ENCODE measurements around the gene MLLT10. TPM values are rescaled to one million over a fixed set of nuclear protein-coding genes. Genes with fewer than 3 reads are reported as not detected.
A peak's percentile ranks its signal among the peaks of the same experiment; 100 is the strongest.

Gene MLLT10
- polyA plus RNA-seq (2013, experiment 1 of 2): 29.2 TPM
- polyA plus RNA-seq (2013, experiment 2 of 2): 30.7 TPM

DNA sequence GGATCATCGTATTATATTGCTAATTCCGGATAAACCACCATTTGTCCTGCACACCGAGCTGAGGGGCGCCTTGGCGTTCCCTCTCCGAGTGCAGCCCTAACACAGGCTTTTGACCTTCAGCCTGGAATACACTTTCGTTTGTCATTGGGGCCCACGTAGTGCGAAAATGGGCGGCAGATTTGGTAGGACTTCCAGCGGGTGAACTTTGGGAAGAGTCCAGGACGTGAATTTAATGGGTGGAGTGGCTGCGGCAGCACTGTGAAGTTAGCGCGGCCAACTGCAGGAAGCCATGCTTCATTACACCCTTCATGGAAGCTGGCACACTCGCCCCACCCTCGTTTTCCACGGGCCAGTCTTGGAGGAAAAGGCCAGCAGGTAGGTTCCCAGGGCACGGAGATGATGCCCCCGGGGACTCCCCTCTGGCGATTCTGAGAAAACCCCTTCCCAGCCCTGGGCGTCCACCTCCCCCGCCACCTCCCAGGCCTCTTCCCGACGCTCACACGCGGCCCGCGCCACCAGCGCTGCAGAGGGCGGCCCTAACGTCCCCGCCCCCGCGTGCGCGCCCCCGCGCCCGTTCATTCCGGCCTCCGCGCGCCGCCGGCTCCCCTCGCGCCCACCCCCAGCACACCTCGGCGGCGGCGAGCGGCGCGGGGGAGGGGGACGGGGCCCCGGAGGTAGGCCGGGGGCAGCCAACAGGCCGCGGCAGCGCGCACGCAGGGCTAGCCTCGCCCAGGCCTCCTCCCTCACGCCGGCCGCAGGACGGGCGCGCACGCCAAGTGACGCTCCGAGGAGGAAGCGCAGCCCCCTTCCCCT, at the start of gene MLLT10:
TSS of gene MLLT10 (plus strand) at position 766 of the 813 bp plus-strand sequence. CDS start 413 bp downstream, outside the sequence.
- DNase-seq: peak; percentile 95
- Histone ChIP-seq H2BK15ac (ENCODE audit: low read depth, poor library complexity, severe bottlenecking) (peak within 1 kb of the TSS; percentile 89), H2AK5ac (ENCODE audit: low read length, severe bottlenecking) (no peak within 1 kb of the TSS), H3K4ac (ENCODE audit: low read depth in 1 of 2, low read length in 2 of 2) (peak within 1 kb of the TSS; percentile 77 to 99), H3K27me3 (ENCODE audit: control insufficient read depth in 1 of 2, insufficient read depth in 1 of 2, low read length in 2 of 2) (no peaks in the 10 kb centered on the region), H2BK12ac (ENCODE audit: low read length in 2 of 2) (peak within 1 kb of the TSS; percentile 90 to 94), H3K4me3 (ENCODE audit: insufficient read depth in 1 of 2, low read depth in 1 of 2, low read length in 2 of 2) (peak within 1 kb of the TSS; percentile 81 to 85), H3K79me1 (replicated peaks; ENCODE audit: low read length, poor library complexity, severe bottlenecking) (peaks cover under 1% of the 10 kb centered on the region), H3K4me2 (ENCODE audit: low read length, poor library complexity, severe bottlenecking) (peak within 1 kb of the TSS; percentile 94), H3K36me3 (ENCODE audit: control insufficient read depth in 1 of 2, insufficient read depth in 2 of 2, low read depth in 1 of 2, low read length in 2 of 2) (peaks cover 9 to 20% of the 10 kb centered on the region in 2 experiments), H4K8ac (ENCODE audit: low read length) (peak within 1 kb of the TSS; percentile 81), H3K14ac (ENCODE audit: low read length in 2 of 2) (peak within 1 kb of the TSS; percentile 86 to 91), H4K91ac (ENCODE audit: low read length) (peak within 1 kb of the TSS; percentile 93), H2BK120ac (ENCODE audit: low read depth, low read length) (peak within 1 kb of the TSS; percentile 99), H3K23ac (ENCODE audit: low read length in 2 of 2) (peak within 1 kb of the TSS in 1 of 2 experiments; percentile 93), H3K9me3 (ENCODE audit: control insufficient read depth, low read length) (no peaks in the 10 kb centered on the region), H3K27ac (ENCODE audit: low read length, poor library complexity, severe bottlenecking) (peak within 1 kb of the TSS; percentile 95), H2BK5ac (ENCODE audit: low read depth, low read length, poor library complexity, severe bottlenecking) (peak within 1 kb of the TSS; percentile 84), H2AFZ (ENCODE audit: low read depth, low read length) (peak within 1 kb of the TSS; percentile 42), H3K18ac (ENCODE audit: low read depth in 1 of 2, low read length in 2 of 2) (peak within 1 kb of the TSS; percentile 88 to 98), H3K4me1 (ENCODE audit: control insufficient read depth, insufficient read depth, low read depth, low read length) (peaks cover 9% of the 10 kb centered on the region), H3K9ac (ENCODE audit: low read length) (peak within 1 kb of the TSS; percentile 92)
- under 1% methylated on average over 56 of the region's 74 CpGs for WGBS

DNA sequence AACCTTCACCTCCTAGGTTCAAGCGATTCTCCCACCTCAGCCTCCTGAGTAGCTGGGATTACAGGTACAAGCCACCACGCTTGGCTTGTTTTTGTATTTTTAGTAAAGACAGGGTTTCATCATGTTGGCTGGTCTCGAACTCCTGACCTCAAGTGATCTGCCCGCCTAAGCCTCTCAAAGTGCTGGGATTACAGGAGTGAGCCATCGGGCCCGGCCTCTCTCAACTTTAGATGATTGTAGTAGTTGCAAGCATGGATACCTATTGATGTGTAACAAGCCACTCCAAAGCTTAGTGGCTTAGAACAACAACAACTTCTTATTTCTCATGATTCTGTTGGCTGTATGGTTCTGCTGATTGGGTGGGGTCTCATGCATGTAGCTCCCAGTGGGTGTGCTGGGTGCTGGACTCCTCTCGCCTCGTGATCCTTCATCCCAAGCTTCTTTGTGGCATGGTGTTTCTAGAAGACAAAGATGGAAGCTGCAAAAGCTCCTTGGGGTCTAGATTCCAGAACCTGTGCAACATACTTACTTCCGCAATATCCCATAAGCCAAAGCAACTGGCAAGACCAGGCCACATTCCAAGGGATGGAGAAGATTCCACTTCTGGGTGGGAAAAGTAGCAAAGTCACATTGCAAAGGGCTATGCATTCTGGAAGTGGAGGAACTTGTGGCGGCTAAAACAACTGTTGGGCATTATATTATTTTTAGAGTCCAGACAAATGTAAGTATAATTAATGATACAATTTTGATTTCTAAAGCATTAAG, 46.4 kb upstream of the MLLT10 start:
- Histone ChIP-seq H2BK120ac (ENCODE audit: low read depth, low read length) (no peak overlapping the region), H4K8ac (ENCODE audit: low read length) (no peak overlapping the region), H3K9ac (ENCODE audit: low read length) (no peak overlapping the region), H3K14ac (ENCODE audit: low read length in 2 of 2) (no peak overlapping the region), H2BK15ac (ENCODE audit: low read depth, poor library complexity, severe bottlenecking) (no peak overlapping the region), H3K9me3 (ENCODE audit: control insufficient read depth, low read length) (peaks cover 3% of the 10 kb centered on the region), H3K4me2 (ENCODE audit: low read length, poor library complexity, severe bottlenecking) (no peak overlapping the region), H3K23ac (ENCODE audit: low read length in 2 of 2) (no peak overlapping the region), H3K4me3 (ENCODE audit: insufficient read depth in 1 of 2, low read depth in 1 of 2, low read length in 2 of 2) (no peak overlapping the region), H3K27ac (ENCODE audit: low read length, poor library complexity, severe bottlenecking) (no peak overlapping the region), H3K79me1 (replicated peaks; ENCODE audit: low read length, poor library complexity, severe bottlenecking) (no peaks in the 10 kb centered on the region), H2AFZ (ENCODE audit: low read depth, low read length) (no peak overlapping the region), H2AK5ac (ENCODE audit: low read length, severe bottlenecking) (no peak overlapping the region), H4K91ac (ENCODE audit: low read length) (no peak overlapping the region), H3K27me3 (ENCODE audit: control insufficient read depth in 1 of 2, insufficient read depth in 1 of 2, low read length in 2 of 2) (no peaks in the 10 kb centered on the region), H3K18ac (ENCODE audit: low read depth in 1 of 2, low read length in 2 of 2) (no peak overlapping the region), H3K4ac (ENCODE audit: low read depth in 1 of 2, low read length in 2 of 2) (no peak overlapping the region), H3K4me1 (ENCODE audit: control insufficient read depth, insufficient read depth, low read depth, low read length) (peaks cover 2% of the 10 kb centered on the region), H2BK5ac (ENCODE audit: low read depth, low read length, poor library complexity, severe bottlenecking) (no peak overlapping the region), H3K36me3 (ENCODE audit: control insufficient read depth in 1 of 2, insufficient read depth in 2 of 2, low read depth in 1 of 2, low read length in 2 of 2) (no peaks in the 10 kb centered on the region), H2BK12ac (ENCODE audit: low read length in 2 of 2) (no peak overlapping the region)
- WGBS: 93% methylated on average over 7 of the region's 10 CpGs
- DNase-seq: no peak

DNA sequence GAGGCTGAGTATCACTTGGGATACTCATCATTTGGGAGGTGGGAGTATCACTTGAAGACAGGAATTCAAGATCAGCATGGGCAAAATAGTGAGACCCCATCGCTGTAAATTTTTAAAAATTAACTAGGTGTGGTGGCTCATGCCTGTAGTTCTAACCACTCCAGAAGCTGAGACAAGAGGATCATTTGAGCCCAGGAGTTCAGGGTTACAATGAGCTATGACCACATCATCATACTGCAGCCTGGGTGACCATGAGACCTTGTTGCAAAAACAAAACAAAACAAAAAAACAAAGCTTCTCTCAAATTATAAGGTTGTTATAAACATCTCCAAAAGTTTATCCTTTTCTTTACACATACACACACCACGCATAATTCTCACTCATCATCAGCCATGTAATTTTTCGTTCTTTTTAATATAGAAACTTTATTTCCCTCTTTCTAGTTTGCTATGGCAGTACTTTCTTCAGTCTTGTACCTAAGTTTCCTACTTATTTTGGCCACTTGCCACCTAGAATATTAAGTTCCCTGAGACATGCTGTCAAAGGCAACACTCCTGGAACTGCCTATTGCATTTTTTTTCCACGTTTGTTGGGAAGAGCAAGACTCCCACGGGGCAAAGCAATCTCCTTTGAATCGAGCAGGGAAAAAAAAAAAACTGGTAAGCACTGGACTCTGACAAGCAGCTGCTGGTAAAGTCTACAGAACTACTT, 45.6 kb upstream of the MLLT10 start:
- Histone ChIP-seq H2BK15ac (ENCODE audit: low read depth, poor library complexity, severe bottlenecking) (no peak overlapping the region), H3K4me1 (ENCODE audit: control insufficient read depth, insufficient read depth, low read depth, low read length) (peaks cover 2% of the 10 kb centered on the region), H4K91ac (ENCODE audit: low read length) (no peak overlapping the region)

More for the DNA sequence above, 45.6 kb upstream of the MLLT10 start:
- H3K9ac ChIP-seq (ENCODE audit: low read length): peak overlapping the region; percentile 57
- H3K4me2 ChIP-seq (ENCODE audit: low read length, poor library complexity, severe bottlenecking): peak overlapping the region; percentile 29
- no peak overlapping the region for H2AK5ac ChIP-seq (ENCODE audit: low read length, severe bottlenecking)
- H3K4me3 ChIP-seq (ENCODE audit: insufficient read depth in 1 of 2, low read depth in 1 of 2, low read length in 2 of 2): no peak overlapping the region
- no peaks in the 10 kb centered on the region for H3K27me3 ChIP-seq (ENCODE audit: control insufficient read depth in 1 of 2, insufficient read depth in 1 of 2, low read length in 2 of 2)
- no peak for DNase-seq
- H2BK5ac ChIP-seq (ENCODE audit: low read depth, low read length, poor library complexity, severe bottlenecking): no peak overlapping the region
- no peaks in the 10 kb centered on the region for H3K79me1 ChIP-seq (replicated peaks; ENCODE audit: low read length, poor library complexity, severe bottlenecking)
- no peak overlapping the region for H2BK120ac ChIP-seq (ENCODE audit: low read depth, low read length)
- WGBS: 54% methylated on average over 6 of the region's 6 CpGs
- H3K36me3 ChIP-seq (ENCODE audit: control insufficient read depth in 1 of 2, insufficient read depth in 2 of 2, low read depth in 1 of 2, low read length in 2 of 2): no peaks in the 10 kb centered on the region
- no peaks in the 10 kb centered on the region for H3K9me3 ChIP-seq (ENCODE audit: control insufficient read depth, low read length)
- no peak overlapping the region for H2BK12ac ChIP-seq (ENCODE audit: low read length in 2 of 2)
- H4K8ac ChIP-seq (ENCODE audit: low read length): no peak overlapping the region
- H3K27ac ChIP-seq (ENCODE audit: low read length, poor library complexity, severe bottlenecking): no peak overlapping the region
- H3K18ac ChIP-seq (ENCODE audit: low read depth in 1 of 2, low read length in 2 of 2): no peak overlapping the region
- no peak overlapping the region for H2AFZ ChIP-seq (ENCODE audit: low read depth, low read length)
- H3K14ac ChIP-seq (ENCODE audit: low read length in 2 of 2): no peak overlapping the region
- no peak overlapping the region for H3K23ac ChIP-seq (ENCODE audit: low read length in 2 of 2)
- H3K4ac ChIP-seq (ENCODE audit: low read depth in 1 of 2, low read length in 2 of 2): no peak overlapping the region
